Tibial nerve (tissue), 4 donors: ENCODE results near the gene HACE1. TPM values are rescaled to one million over a fixed set of nuclear protein-coding genes. Genes with fewer than 3 reads are reported as not detected.
"Not testable (repeated sequence)": the region's sequence is repeated elsewhere in the genome, so short reads cannot be mapped to it uniquely, and the experiment has no call there.

Experiments
- DNase-seq, 2 donors: peaks; one replicate each; pipeline ENCODE4 v3.0.0-alpha.2; 2019; ENCODE audit warnings: low spot score in 2 of 2
- H3K27ac ChIP-seq, 4 donors: fragments of 200-600 bp; sonication (generic) in 3 of 4; one replicate each; pipeline ENCODE4 v1.5.1; 2017 to 2019; ENCODE audit warnings: mild to moderate bottlenecking in 1 of 4
- H3K27me3 ChIP-seq, 2 donors: fragments of 200-600 bp; sonication (generic) in 1 of 2; one replicate each; pipeline versions ENCODE4 v1.5.1 to v1.6.0; 2017 to 2019
- H3K36me3 ChIP-seq, 3 donors: fragments of 200-600 bp; sonication (generic); one replicate each; pipeline ENCODE4 v1.5.1; 2018 to 2019
- H3K4me1 ChIP-seq, 4 donors: fragments of 200-600 bp; sonication (generic) in 3 of 4; one replicate each; pipeline ENCODE4 v1.5.1; 2017 to 2019
- H3K4me3 ChIP-seq, 4 donors: fragments of 200-600 bp; sonication (generic) in 3 of 4; one replicate each; pipeline ENCODE4 v1.5.1; 2017 to 2019; ENCODE audit warnings: mild to moderate bottlenecking in 1 of 4, moderate library complexity in 1 of 4
- H3K9me3 ChIP-seq, 4 donors: fragments of 200-600 bp; sonication (generic) in 3 of 4; one replicate each; pipeline ENCODE4 v1.5.1; 2017 to 2019
- EP300 ChIP-seq, 2 donors: sonication (generic); formaldehyde crosslinking; IDR thresholded peaks; one replicate each; pipeline ENCODE4 v1.6.1; 2017; ENCODE audit warnings: antibody characterized with exemption in 2 of 2, mild to moderate bottlenecking in 1 of 2
- POLR2A ChIP-seq, 2 donors: fragments of 450-650 bp; IDR thresholded peaks; one replicate each; pipeline ENCODE4 v1.6.1; 2017; ENCODE audit warnings: antibody characterized with exemption in 2 of 2, mild to moderate bottlenecking in 2 of 2, moderate library complexity in 2 of 2
- WGBS, 2 donors: methylation state at CpG; one replicate each; pipeline ENCODE4 v1.1.5; 2018; 5-methylcytosine and 5-hydroxymethylcytosine counted together
- total RNA-seq, 4 donors: library from RNA; depleted of rRNA; stranded (reverse); fragments of >200 nt; gene quantifications; one replicate each; pipeline ENCODE4 v1.1.0, GENCODE V29; 2016
- TF ChIP-seq, protein P1 (sequence below), 5 experiments: fragments of 200-600 bp in 3 of 5; fragments of 450-650 bp in 2 of 5; sonication (generic) in 3 of 5; IDR thresholded peaks; one replicate each; pipeline ENCODE4 v1.5.1; 2016 to 2019; ENCODE audit warnings: antibody characterized with exemption in 5 of 5, mild to moderate bottlenecking in 3 of 5, moderate library complexity in 2 of 5

Gene HACE1
- total RNA-seq, 4 donors from 2014 or later, result 26.2 to 37.5 (median 28.7) TPM

- Histone ChIP-seq H3K36me3 (peaks cover 0 to 61% (median 0%) of the 10 kb centered on the region in 3 donors), H3K4me3 (no peak overlapping the region), H3K4me1 (no peaks in the 10 kb centered on the region), H3K27ac (no peak overlapping the region), H3K9me3 (peaks cover 0 to 3% (median 0%) of the 10 kb centered on the region in 4 donors), H3K27me3 (no peaks in the 10 kb centered on the region)
- no peak for DNase-seq
- TF ChIP-seq POLR2A (IDR thresholded peaks at IDR 0.05), result no peak
- no peak for TF ChIP-seq EP300 (IDR thresholded peaks at IDR 0.05)
- TF ChIP-seq, protein P1, sequence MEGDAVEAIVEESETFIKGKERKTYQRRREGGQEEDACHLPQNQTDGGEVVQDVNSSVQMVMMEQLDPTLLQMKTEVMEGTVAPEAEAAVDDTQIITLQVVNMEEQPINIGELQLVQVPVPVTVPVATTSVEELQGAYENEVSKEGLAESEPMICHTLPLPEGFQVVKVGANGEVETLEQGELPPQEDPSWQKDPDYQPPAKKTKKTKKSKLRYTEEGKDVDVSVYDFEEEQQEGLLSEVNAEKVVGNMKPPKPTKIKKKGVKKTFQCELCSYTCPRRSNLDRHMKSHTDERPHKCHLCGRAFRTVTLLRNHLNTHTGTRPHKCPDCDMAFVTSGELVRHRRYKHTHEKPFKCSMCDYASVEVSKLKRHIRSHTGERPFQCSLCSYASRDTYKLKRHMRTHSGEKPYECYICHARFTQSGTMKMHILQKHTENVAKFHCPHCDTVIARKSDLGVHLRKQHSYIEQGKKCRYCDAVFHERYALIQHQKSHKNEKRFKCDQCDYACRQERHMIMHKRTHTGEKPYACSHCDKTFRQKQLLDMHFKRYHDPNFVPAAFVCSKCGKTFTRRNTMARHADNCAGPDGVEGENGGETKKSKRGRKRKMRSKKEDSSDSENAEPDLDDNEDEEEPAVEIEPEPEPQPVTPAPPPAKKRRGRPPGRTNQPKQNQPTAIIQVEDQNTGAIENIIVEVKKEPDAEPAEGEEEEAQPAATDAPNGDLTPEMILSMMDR (IDR thresholded peaks at IDR 0.05), result no peak
Observed at GRCh38 chr6:104835782-104836181, 23.9 kb downstream of the HACE1 start.

DNA sequence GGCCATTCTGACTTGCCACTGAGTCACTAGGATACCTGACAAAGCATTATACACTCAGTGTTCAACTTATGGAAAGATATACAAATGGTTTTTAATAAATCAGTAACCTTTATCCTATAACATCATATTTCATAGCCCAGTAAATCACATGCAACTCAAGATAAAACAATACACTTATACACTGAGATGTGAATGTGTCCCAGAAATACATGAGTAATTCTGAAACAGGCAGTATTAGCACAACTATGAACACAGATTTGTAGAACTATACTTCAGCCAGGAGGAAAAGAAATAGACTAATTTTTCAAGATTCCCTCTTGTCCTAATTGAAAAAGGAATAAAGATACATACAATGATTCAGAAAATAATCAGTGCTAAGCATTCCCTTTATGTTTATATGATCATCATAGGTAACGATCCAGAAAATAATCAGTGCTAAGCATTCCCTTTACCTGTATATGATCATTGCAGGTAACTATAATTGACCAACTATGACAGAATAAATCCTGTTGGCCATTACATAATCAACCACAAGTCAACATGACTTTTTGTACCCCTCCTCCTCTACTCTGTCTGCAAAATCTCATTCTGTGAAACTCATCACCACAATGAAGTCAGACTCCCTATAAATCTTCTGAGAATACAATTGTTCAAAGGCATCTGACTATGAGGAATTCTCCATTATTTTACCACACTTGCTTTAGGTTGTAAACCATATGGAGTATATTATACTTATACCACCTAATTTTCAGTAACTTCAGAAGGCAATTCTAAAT is 30.3 kb downstream of the HACE1 start:
- H3K36me3 ChIP-seq, result peaks cover 0 to 57% (median 0%) of the 10 kb centered on the region in 3 donors
- H3K9me3 ChIP-seq, result no peaks in the 10 kb centered on the region
- TF ChIP-seq EP300 (IDR thresholded peaks at IDR 0.05) (no peak), POLR2A (IDR thresholded peaks at IDR 0.05) (no peak)
- TF ChIP-seq, protein P1 (IDR thresholded peaks at IDR 0.05), result no peak
- no peak overlapping the region for H3K27ac ChIP-seq
- WGBS, 2 donors, result 97 to 98% methylated on average over 1 of the region's 1 CpG
- no peak overlapping the region for H3K4me3 ChIP-seq
- no peaks in the 10 kb centered on the region for H3K4me1 ChIP-seq
- H3K27me3 ChIP-seq, result no peaks in the 10 kb centered on the region
- DNase-seq, result no peak

- TF ChIP-seq EP300 (IDR thresholded peaks at IDR 0.05), result no peak
- no peak for TF ChIP-seq POLR2A (IDR thresholded peaks at IDR 0.05)
- TF ChIP-seq, protein P1 (IDR thresholded peaks at IDR 0.05), result no peak
- H3K4me3 ChIP-seq, result no peak overlapping the region
- no peaks in the 10 kb centered on the region for H3K4me1 ChIP-seq
- H3K27ac ChIP-seq, result no peak overlapping the region
- 52 to 58% methylated on average over 1 of the region's 1 CpG for WGBS, 2 donors
- no peaks in the 10 kb centered on the region for H3K9me3 ChIP-seq
- DNase-seq, result no peak
- no peaks in the 10 kb centered on the region for H3K27me3 ChIP-seq
- peaks cover 0 to 60% (median 0%) of the 10 kb centered on the region in 3 donors for H3K36me3 ChIP-seq
Observed at GRCh38 chr6:104828478-104828877, 31.2 kb downstream of the HACE1 start.

DNA sequence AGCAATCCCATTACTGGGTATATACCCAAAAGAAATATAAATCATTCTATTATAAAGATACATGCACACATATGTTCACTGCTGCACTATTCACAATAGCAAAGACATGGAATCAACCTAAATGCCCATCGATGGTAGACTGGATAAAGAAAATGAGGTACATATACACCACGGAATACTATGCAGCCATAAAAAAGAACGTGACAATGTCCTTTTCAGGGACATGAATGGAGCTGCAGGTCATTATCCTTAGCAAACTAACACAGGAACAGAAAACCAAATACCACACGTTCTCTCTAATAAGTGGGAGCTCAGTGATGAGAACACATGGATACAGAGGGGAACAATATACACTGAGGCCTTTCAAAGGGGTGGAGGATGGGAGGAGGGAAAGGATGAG is 38.9 kb downstream of the HACE1 start:
- DNase-seq, H3K27ac ChIP-seq, H3K4me1 ChIP-seq, H3K9me3 ChIP-seq, H3K4me3 ChIP-seq, H3K27me3 ChIP-seq: not testable (repeated sequence)
- 96% methylated on average over 4 of the region's 4 CpGs for WGBS, 2 donors
- H3K36me3 ChIP-seq, result peaks cover 0 to 60% (median 0%) of the 10 kb centered on the region in 3 donors

- 52 to 79% methylated on average over 3 of the region's 3 CpGs for WGBS, 2 donors
- H3K36me3 ChIP-seq, result peaks cover 0 to 40% (median 0%) of the 10 kb centered on the region in 3 donors
- TF ChIP-seq EP300 (IDR thresholded peaks at IDR 0.05), result no peak
- TF ChIP-seq POLR2A (IDR thresholded peaks at IDR 0.05), result no peak
- TF ChIP-seq, protein P1 (IDR thresholded peaks at IDR 0.05), result no peak
Observed at GRCh38 chr6:104816125-104816524, 43.6 kb downstream of the HACE1 start.

More at GRCh38 chr6:104816125-104816524, 43.6 kb downstream of the HACE1 start:
- H3K4me3 ChIP-seq, result no peak overlapping the region
- H3K9me3 ChIP-seq, result no peaks in the 10 kb centered on the region
- H3K4me1 ChIP-seq, result no peaks in the 10 kb centered on the region
- H3K27ac ChIP-seq, result no peak overlapping the region
- no peaks in the 10 kb centered on the region for H3K27me3 ChIP-seq
- DNase-seq, result no peak
